ENCODE measurements around the gene CDK6.

The CDK6 gene

GRCh38 chr7:92843781-92844180 lies 7.4 kb upstream of the CDK6 start:
- no peak for DNase-seq

- DNase-seq = no peak
Measured at GRCh38 chr7:92843034-92843760, 6.8 kb upstream of the CDK6 start.

DNA sequence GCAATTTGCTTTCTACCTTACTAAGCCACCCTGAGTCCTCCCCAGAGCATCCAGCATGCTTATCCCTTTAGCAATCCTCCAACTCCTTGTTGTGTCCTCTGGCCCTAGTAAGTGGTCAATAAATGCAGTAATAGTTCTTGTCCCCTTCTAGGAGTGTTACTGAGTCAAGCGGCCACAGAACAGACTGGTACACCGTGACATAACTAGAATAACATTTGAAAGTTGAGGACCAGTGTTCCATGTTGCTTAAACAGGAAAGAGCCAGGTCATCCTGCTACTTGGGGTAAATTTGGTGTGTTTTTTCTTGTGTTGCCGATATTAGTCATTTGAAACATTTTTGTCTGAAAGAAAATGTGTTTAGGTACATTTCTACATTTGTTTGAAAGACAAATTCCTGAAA lies 4.8 kb upstream of the CDK6 start:
- DNase-seq = no peak

GRCh38 chr7:92840316-92840715 lies 3.9 kb upstream of the CDK6 start:
- DNase-seq = no peak

GRCh38 chr7:92839901-92840300 lies 3.5 kb upstream of the CDK6 start:
- DNase-seq = no peak

- DNase-seq = no peak
Measured at GRCh38 chr7:92838934-92839333, 2.6 kb upstream of the CDK6 start.

GRCh38 chr7:92837000-92837749 lies 802 bp upstream of the CDK6 start:
- no peak for DNase-seq

DNA sequence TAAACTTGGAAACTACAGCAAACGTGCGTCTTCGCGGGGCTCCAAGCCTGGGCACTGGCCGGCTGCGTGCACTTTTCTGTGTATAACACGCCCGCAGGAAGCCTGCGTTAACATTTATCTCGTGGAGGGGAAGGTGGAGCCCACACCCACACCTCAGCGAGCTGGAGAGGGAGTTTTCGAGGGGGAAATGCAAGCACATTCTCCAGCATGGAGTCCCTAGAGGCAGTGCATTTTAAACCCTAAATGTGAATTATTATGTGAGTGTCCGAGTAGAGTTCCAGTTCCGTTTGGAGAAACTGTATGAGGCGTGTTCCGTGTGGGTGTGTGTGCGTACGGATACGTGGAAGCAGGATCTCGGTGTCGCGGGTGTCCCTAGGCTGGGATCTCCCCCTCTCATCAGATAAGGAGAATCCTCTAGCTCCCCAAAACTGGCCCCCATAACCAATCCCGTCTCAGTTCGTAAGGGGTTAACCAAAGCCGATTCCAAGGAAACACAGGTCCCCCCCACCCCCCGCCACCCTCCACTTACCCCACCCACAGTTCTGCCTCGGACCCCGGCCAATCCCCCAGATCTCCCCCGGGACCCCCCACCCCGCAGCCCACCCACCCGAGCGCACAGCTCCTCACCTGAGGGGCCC lies 403 bp downstream of the CDK6 start:
- no peak for DNase-seq

- no peak for DNase-seq
Measured at GRCh38 chr7:92835261-92835850, 1.0 kb downstream of the CDK6 start.

GRCh38 chr7:92834507-92835260 lies 1.7 kb downstream of the CDK6 start:
- no peak for DNase-seq

DNA sequence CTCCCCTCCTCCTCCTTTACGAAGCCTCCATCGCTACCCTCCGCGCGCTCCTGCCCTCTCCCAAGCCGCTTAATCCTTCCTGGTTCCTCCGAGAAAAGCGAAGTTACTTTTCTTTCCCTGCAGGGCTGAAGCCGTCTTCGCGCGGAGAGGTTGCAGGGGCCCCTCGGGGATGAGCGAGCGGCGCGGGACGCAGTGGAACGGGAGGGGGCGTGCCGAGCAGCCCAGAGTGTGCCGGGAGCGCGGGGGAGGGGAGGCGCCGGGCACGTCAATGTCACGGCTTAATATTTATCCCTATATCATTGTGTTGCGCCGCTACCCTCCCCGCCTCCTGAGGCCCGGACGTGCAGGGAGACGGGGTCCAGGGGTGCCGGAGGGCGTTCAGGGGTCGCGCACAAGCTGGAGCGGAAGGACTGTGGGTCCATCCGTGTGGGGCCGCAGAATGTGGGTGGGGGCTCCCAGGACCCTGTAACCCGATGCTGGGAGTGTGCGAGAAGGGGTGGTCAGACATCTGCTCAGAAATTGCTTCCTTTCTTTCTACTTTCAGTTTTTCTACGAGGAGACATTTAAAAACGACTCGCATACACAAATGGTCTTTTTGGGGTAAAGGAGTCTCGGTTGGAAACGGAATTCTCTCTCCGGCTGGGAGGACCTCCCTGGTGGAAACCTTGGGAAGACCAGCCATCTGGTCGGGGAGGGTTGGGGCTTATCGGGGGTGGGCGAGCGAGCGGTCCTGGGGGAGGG lies 2.4 kb downstream of the CDK6 start:
- no peak for DNase-seq

GRCh38 chr7:92833024-92833765 lies 3.2 kb downstream of the CDK6 start:
- peak; percentile 75 for DNase-seq

DNA sequence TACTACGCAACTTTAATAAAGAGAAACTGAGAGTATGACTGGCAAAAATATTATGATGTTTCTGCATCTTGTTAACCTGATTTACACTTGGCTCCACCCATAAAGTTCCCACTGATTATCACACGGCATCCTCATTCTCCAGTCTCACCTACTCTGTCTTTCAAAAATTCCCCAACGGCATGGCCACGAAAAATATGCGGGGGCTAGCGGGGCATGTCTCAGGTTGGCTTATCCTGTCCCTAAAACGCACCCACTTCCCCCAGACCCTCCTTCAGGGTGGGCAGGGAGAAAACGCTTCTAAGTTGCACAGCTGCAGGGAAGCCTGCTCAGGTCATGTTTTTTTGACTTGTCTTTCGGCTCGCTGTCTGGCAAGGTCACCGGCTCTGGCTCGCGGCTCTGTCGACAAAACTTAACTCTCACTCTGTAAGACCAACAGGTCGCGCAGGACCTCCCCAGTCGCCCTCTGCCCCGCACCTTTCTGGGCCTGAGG lies 3.8 kb downstream of the CDK6 start:
- DNase-seq = no peak

DNA sequence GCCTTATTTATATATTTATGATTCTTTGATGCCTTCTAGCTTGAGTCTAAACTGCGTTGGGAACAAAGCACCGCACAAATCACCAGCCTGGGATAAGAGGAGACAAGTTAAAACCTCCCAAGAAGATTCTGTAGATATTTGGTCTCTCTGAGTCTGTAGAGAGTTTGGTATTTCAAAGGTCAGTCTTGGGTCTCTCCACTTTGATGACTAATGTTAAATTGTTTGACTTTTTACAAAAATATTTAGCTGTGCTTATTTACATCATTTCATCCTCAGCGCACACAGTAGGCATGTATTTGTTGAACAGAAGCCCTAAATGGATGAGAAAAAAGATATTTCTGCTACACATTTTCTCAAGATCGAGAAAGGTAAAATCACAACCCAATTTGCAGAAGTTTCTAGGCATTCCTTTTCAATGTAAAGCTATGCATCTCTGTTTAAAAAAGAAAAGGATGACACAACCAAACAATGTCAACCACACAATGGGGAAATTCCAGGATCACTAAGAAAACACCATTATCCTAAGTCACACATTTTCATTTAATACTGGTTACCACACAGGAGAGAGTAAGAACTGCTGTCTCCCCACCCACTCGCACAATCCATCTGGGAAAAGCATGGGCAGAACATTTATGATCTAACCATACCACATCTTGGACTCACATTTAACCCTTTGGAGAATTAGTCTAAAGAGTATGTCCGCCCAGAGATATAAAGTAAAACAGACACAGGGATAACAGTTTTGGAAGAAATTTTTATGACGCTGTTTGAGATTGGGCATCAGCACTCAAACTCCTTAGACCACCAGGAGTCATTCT lies 4.4 kb downstream of the CDK6 start:
- no peak for DNase-seq

- DNase-seq = no peak
Measured at GRCh38 chr7:92830532-92831110, 5.8 kb downstream of the CDK6 start.

GRCh38 chr7:92830027-92830426 lies 6.3 kb downstream of the CDK6 start:
- no peak for DNase-seq

DNA sequence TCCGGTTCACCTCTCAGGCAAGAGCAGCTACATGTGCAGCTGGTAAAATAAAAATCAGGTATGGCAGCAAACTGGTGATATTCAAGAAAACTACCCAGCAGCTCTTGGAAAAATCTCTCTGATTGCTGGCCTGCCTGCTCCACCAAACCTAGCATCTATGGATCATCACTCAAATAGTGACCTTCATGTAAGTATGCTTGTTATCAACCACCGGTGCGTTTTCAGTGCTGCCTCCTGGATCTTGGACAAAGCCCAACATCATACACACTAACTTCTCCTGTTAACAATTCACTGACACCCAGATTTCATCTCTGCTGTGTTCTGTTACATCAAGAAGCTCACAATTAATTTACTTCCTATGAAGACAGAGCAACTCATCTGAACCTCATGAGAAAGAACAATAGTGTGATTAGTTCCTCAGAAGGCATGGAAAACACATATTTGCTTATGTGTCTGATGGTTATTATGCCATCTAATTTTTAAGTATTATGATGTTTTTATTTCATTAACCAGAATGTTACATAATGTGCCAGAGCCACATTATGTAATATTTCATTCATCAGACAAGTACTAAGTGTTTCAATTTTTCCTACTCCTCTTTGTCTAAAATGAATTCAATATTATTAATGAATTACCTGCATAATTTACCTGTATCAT lies 8.8 kb downstream of the CDK6 start:
- DNase-seq = no peak

GRCh38 chr7:92826258-92826938 lies 10.0 kb downstream of the CDK6 start:
- DNase-seq = no peak
